DLD1 (cell line): Measurements from ENCODE around the gene PUS10.

Source experiments
- in situ Hi-C: cut with HindIII; loops from 2 replicates; pipeline ENCODE4 v1.10.0; 2017; ENCODE audit warnings: low sequenced_read_pairs

PUS10 gene

DNA sequence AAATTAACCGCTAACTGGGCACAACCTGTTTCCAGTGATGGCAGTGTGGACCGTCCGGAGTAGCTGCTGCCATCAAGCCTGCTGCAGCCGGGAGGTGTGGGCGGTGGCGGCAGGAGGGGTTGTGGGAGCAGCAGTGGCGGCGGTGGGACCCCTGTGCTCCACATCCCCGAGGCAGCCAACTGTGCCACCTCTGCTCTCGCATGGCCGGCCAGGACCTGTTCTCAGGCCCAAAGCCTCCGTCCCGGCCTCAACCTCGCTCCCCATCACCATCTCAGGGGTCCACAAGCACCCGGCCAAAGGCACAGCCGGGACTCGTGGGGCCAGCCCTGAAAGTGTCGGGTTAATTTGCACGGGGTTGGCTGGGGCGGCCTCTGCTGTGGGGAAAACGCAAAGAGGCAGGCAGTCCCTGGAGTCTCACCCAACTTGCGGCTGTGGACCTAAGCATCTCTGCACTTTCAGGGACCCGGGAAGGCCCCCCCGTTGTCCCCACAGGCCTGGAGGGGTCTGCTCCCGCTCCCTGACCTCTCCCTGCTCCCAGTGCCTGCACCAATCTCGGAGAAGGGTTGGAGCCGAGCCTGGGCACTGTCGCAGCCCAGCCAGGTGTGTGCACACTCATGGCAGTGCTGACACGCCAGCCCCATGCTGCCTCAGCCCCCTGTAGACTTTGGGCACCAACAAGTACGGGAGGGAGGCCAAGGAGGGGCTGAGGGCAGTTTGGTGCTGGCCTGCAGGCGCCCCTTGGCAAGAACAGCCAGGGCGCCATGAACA, 45.0 kb downstream of the PUS10 start:
- in situ Hi-C loops: no loop called here

DNA sequence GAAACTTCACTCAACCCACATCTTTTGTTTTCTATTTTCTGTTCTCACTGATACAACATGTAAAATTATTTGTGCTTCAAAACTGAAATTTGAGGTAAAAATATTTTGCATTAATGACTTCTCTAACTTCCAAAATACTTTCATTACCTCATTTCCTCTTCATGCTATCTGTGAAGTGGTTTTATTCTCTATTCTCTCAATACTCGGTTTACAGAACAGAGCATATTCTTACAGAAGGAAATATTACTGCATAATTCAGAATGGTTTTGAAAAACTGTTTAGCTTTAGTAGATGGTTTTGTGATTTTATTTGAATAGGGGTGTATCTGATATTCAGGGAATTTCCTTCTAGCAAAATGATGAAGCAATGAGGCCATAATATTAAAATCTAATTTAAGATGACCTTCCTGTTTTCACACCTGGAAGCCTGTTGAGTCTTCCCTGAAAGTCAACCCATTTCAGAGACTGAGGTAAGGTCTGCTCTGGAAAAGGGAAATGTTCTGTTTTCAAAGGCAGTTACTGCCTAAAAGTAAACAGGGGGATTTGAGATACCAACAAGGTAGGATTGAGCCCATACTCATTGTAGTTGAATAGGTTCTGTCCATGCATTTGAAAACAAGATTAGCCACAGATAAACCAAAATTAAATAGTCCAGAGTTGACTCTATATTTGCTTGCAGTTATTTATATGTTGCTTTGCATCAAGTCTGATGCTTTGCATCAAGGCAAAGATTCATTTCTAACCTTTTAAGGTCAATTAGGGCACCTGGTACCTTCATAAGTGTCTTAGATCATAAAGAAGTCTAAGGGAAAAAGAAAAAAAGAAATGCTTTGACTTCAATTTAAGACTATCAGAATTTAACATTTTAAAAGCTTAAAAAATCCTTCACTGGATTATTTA, 51.3 kb downstream of the PUS10 start:
- in situ Hi-C loops: no loop called here

DNA sequence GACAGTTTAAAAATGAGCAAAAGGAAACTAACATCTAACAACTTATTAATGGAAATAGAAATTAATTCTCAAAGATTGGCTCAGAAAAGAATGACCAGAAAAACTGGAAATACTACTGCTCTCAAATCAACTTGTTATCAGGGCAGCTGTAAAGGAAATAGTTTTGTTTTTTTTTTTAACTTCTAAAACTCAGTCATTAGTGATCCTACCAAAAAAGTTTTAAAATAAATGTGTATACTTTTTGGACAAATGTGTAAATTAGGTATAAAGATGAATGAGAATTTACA, 52.6 kb downstream of the PUS10 start:
- in situ Hi-C loops: no loop called here

DNA sequence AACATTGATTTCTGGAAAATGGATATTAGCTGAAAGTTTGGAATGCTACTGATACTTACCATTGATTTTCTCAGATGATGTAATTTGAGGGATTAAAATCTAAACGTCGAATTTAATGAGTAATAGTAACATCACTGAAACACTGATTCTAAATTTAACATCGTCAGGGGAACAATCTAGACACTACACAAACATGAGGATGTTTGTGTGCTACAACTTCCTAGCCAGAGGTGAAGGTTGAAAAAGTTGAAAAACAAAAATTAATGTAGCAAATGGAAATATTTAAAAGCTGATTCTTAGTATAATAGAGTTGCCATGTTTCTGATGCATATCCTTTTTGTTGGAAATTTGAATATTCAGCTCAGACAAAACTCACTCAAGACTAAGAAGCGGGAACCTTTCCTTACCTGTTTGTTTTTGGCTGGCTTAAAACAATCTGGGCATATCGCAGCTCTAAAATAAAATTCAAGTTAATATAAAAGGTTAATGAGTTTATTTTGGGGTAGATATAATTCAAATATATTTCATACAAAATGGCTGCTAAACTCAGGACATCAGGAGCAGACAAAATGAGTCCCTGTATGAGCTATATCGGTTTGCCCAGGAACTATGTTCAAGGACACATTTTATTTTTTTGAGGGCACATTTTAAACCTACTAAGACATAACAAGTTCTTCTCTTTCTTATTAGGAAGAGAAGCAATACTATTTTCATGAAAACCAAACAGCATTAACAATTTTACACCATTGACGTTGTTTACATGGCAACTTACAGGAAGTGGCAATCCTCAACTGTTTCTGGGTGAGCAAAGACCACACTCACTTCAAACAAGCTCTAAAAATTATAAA, 53.2 kb downstream of the PUS10 start:
- in situ Hi-C loops: no loop called here

DNA sequence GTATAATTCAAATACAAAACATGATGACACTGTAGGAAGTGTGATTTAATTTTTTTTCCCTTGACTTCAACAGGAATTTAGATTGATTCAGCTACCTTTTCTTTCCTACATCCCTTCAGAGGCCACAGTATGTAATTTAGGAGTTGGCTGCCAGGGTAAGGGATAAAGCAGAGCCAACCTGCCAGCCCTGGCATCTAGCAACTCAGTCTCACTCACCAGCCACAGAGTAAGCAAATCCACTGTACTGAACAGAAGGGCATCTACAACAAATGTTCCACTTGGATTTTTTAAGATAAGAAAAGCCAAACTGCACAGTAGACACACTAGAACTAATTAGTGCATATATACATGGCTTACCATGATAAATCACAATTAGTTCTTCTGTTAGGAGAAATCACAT, 54.9 kb downstream of the PUS10 start:
- in situ Hi-C loops: no loop called here

DNA sequence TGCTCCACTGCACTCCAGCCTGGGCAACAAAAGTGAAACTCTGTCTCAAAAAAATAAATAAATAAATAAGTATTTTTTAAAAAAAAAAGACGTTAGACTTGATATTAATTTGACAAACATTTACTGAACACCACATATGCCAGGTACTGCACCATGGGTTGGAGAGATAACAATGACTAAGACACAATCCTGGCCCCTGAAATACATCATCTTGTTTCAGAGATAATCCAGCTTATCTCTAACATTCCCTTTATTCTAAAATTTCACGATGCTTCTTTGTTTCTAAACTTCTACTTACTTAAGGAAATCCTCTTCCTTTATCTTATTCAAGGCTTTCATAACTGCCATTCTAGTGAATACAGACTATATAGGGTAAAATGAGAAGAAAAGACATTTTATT, 55.5 kb downstream of the PUS10 start:
- in situ Hi-C loops: no loop called here

DNA sequence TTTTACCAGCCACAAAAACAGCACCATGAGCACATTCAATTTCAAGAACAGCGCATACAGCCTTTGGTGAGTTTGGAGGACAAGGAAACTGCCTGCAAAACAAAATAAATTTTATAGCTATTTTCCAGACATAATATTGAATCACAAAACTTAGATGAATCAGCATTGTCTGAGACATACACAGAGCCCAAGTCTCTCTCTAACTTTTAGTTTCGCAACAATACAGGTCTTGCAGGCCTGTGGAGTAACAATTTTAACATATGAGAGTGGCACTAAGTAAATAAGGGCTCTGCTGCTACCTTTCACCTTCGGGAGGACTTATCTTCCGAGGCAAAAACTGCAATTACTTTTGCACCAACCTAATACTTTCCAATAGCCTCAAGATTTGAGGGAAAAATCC, 56.6 kb downstream of the PUS10 start:
- in situ Hi-C loops: no loop called here

DNA sequence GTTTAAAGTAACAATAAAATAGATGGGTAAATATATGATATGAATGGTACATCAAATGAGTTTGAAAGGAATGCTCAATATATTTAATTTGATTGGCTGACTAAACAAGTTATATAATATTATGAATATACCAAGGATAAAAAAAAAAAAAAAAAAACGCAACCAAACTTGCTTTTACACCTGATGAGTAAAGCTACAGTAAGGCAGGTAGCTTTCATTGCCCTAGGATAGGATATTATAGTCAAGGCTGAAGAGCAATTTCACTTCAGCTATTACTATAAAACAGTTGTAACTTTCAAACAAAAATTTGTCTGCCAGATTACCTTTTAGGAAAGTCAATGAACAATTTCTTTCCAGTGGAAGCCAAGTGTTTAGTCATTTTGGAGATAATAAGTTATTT, 57.3 kb downstream of the PUS10 start:
- in situ Hi-C loops: no loop called here

DNA sequence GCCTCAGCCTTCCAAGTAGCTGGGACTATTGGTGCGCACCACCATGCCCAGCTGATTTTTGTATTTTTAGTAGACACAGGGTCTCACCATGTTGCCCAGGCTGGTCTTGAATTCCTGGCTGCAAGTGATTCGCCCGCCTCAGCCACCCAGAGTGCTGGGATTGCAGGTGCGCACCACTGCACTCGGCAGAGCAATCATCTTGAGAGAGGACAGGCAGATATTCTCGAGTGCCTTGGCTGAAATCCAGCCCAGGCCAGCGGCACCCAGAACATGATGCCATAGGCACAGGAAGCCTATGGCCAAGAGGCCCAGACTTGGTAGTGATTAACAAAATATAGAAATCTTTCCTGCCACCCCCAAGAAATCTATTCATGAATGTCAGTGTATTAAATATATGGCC, 58.6 kb downstream of the PUS10 start:
- in situ Hi-C loops: no loop called here

DNA sequence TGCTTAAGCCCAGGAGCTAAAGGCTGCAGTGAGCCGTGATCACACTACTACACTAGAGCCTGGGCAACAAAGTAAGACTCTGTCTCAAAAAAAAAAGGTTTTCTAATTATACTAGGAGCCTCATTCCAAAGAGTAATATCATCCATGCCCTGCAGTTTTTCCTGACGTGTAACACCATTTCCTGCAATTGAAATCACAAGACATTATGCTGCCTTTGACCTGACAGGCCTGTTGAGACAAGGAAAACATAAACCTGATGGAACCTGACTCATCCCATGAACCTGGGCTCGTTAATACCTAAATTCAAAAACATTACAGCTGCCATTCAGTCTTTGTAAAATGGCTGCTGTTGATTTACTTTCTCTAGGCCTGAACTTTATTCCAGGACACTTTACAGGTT, 59.3 kb downstream of the PUS10 start:
- in situ Hi-C loops: no loop called here

DNA sequence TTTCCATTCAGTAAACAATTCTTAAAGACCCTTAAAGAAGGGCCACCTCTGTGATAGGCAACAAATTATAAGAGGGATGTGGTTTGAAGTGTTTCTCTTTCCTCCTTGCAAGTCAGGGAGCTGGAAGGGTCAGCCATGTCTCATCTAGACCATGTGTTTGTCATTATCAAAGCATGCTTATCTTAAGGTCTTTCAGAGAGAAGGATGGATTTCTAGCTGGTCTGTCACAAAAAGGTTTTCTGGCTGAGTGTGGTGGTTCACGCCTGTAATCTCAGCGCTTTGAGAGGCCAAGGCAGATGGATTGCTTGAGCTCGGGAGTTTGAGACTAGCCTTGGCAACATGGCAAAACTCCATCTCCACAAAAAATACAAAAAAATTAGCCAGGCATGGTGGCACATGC, 59.7 kb downstream of the PUS10 start:
- in situ Hi-C loops: no loop called here

DNA sequence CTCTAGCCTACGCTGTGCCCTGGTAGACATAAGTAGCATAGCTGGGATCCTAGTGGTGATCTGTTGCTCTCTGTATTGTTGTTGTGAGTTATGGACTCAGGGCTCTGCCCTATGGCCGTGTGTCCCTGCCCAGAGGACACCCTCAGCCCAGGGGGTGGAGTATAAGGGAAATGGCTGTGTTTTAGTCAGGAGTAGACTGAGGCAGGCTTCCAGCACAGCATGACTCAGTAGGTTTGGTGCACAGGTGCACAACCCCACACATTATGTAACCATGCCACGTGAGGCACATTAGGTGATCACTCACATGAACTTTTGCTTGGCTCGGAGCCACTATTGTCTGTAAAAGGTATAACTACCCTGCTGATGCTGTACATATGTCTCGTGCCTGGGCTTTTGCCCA, 60.4 kb downstream of the PUS10 start:
- in situ Hi-C loops: no loop called here

DNA sequence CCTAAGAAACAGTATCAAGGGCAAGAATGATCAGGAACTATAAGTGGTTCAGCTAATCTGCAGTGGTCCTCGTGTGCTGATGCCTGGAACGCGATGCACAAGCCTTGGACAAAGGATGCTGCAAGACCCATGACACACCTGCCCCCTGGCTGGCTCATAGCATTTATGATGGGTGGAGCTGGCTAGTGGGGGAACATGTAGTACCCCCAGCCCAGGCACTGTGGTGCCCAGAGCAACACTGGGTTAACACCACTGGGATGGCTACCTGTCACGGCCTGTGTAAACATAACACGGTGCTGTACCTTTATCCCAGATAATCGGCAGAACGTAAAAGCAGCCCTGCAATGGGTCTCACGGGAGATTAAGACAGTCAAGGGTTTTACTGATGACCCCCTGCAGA, 60.8 kb downstream of the PUS10 start:
- in situ Hi-C loops: no loop called here

DNA sequence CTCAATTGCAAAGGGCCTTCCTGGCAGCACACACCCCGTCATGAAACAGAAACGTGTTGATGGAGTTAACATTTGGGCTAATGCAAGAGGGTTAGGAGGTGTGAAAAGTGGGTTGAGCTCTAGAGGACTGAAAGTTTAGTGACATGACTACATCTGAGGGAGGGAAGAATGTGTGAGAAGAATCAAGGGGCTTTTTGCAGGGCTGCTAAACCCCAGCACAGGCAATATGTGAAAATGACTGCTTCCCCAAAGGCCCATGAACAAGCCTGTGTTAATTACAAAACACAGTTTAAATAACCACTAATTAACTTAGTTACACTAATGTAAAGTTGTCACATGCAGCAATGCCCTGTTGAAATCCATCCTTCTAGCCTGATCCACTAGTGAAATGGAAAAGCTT, 63.9 kb downstream of the PUS10 start:
- in situ Hi-C loops: no loop called here

DNA sequence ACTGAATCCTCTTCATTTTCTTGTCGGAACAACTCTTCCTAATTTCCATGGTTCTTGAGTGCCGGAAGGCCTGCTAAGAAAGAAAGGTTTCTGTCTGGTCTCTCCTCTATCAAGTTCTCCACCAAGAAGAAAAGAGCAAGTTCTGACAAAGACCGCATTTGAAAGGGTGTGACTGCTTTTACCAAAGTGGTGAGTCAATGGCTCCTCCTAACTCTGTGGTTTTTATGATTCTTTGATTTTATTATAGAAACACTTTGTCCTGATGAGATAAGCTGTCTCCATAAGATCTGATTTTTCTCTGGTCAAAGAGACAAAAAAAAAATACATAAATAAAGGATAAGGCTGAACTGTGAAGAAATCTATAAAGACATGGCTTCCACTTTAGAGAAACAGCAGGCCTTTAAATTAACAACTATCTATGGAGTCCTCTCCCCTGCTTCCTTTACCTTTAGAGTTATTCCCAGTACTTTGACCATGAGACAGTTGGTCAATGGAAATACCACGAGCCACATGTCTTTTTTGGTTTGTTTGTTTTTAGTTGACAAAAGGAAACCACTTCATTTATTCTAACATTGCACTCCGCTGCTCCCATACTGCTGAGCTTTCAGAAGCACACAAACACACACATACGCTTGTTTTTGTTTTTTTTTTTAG, 69.0 kb downstream of the PUS10 start:
- in situ Hi-C loops: no loop called here

DNA sequence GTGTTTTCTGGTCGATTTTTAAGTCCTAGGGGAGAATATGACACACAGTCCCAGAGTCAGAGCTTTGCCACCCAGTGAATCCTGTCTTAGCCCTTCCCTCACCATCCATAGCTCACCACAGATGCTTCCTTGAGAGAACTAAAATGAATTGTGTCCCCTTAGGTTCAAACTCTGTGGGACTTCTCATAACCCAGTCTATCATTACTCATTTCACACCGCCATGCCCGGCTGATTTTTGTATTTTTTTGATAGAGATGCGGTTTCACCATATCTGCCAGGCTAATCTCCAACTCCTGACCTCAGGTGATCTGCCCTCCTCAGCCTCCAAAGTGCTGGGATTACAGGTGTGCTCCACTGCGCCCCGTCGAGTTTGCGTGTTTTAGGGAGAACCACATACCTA, 69.9 kb downstream of the PUS10 start:
- in situ Hi-C loops: no loop called here

DNA sequence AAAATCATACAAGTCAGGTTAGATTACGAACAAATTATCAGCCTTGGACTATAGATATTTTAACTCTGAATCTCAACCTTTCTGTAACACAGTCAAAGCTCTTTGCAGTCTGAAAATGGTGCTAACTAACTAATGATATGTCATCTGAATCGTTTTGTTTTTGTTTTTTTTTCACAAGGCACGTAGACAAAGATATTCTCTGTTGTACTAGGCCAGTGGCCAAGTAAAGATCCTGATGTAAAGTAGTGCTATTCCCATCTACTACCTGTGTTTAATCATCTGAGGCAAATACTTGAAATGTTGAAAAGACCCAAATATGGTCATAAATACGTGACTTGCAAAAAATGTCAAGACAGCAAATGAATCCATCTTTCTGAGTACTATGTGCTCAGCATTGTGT, 71.0 kb downstream of the PUS10 start:
- in situ Hi-C loops: no loop called here

DNA sequence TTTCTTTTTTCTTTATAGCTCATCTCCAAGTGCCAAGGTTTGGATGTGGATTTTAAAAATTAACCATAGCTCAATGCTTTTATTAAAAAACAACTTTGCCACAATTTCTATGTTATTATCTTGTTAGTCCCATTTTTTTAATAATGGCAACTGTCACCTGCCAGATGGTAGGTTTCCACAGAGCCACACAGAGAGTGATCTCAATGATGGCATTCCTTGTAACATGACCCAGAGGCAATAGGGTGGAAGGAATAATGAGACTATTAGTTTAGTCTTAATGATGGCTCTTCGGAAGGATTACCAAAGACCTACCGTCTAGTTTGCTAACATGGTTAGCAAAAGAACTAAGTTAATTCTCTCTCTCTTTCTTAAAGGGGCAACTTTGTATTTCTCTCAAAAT, 72.7 kb downstream of the PUS10 start:
- in situ Hi-C loops: no loop called here

DNA sequence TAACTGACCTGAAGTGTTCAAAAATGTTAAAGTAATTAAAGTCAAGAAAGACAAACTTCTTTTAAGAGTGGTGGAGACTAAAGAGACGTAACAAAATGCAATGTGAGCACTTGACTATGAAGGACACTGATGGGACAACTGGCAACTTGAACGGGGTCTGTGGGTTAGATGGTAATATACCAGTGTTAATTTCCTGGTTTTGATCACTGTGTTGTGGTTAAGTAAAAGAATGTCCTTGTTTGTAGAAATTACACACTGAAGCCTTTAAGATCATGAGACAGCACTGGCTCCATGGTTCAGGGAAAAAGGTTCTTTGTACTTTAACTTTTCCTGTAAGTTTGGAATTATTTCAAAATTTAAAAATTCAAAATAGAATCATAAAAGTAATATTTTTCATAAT, 78.4 kb downstream of the PUS10 start:
- in situ Hi-C loops: no loop called here

DNA sequence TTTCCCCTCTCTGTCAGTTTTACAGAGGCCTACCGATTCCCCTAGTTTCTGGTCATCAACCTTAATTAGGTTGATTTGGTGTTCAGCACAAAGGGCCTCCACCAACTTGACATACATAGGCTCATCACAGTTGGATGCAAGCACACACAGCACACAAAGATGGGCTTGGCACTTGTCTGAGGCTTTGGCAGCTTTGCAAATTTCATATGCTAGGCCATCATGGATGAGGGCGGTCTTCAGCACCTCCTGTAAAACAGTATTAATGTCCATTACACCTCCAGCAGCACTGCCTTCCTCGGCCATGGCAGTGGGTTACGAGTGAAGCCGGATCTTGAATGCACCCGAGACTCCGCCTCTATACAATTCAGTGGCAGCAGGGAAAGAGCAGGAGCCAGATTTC, 79.8 kb downstream of the PUS10 start:
- in situ Hi-C loops: no loop called here

DNA sequence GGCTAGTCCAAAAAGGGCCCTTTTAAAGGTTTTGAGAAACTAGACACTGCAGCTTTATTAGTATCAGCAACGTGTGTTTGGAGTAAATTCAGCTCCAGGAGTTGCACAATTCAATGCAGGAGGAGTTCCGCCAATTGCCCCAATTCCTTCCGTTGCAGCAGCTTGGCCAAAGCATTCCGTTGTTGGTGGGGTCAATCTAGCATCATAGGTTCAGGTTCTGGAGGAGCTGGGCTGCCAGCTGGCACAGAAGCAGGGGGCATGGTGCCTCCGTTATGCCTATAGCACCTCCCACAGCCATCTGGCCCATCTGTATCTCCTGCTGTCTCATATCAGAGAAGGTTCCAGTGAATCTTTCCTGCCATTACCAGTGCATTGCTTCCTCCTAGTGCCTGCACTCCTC, 81.3 kb downstream of the PUS10 start:
- in situ Hi-C loops: no loop called here
